HG03025 (cell line): ENCODE measurements around the gene IFT43.
"Not testable (repeated sequence)": the region's sequence is repeated elsewhere in the genome, so short reads cannot be mapped to it uniquely, and the experiment has no call there.

Experiments
- ATAC-seq: cut with Tn5 transposase; IDR thresholded peaks from one replicate; pipeline ENCODE4 v1.9.1; 2021; ENCODE audit warnings: mild to moderate bottlenecking, moderate library complexity; ENCODE audit not compliant: unreplicated experiment, low FRiP score

Gene IFT43

DNA sequence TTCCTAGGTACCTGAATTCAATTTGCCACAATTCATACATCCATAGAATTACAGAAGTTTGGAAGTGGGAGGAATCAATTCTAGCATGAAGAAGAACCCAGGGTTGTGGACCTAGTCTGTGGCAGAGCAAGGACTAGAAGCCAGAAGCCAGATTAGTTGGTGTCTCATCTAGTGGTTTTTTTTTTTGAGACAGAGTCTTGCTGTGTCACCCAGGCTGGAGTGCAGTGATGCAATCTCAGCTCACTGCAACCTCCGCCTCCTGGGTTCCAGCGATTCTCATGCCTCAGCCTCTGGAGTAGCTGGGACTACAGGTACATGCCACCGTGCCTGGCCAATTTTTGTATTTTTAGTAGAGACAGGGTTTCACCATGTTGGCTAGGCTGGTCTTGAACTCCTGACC is 24.1 kb downstream of the IFT43 start:
- not testable (repeated sequence) for ATAC-seq

DNA sequence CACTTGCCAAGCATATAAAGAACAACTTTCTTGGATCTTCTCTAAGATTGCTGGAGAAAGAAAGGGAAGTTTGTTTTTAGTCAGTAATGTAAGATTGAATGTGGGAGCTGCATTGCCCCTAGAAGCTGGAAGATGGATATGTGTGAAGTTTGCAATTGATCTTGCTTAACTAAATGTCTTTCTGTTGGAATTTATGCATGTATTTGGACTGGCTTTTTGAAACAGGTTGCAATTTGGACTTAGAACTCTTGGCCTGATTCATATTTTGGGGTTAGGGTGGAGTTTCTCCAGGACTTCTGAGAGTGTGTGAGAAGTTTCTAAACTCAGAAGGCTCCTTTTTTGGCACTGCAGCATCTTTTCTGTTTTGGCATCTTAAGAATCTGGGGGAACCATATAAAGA is 26.4 kb downstream of the IFT43 start:
- no peak for ATAC-seq

DNA sequence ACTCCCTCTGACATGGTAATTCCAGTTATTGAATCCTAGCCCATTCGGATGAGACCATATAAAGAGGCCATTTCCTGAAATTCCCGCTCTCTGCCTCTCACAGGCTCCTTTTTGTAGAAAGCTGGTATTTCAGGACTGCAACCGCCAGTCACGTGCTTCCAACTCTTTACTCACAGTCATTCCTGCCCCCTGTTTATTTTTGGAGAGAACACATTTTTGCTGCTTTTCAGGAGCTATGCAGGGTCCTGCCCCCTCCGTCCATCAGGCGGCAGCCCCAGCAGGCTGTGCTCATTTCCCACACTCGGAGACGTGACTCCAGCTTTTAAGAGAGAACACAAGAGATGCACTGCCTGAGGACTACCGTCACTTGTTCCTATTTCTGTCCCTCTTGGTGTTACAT is 26.8 kb downstream of the IFT43 start:
- ATAC-seq, result no peak

DNA sequence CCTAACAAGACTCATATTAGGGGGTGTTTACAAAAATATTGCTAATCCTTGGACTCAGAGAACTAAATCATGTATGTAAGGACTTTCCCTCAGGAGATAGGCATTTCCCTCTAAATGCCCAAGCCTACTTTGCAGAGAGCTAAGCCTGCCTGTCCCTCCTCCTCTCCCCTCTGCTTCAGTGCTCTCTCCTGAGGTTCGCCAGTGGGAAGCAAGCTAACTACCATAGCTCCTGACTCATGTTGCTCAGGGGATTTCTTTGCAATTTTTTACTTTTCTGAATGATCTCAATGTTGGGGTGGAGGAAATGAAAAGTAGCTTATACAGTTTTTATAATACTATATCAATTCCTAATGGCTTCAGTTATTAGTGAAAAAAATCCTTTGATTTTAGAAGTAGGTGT is 29.6 kb downstream of the IFT43 start:
- no peak for ATAC-seq

DNA sequence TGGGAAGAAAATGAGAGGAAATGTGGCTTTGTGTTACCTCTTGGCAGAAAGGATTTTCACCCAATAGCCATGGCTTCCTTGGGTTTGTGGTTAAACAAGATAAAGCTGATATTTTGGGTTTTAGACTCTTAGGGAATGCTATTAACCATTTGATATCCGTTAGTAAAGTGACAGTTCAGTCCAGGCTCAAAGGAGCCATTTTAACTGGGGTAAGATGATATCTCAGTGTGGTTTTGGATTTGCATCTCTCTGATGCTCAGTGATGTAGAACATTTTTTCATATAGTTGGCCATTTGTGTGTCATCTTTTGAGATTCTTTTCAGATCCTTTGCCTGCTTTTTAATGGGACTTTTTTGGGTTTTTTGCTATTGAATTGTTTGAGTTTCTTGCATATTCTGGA is 30.1 kb downstream of the IFT43 start:
- ATAC-seq, result no peak

DNA sequence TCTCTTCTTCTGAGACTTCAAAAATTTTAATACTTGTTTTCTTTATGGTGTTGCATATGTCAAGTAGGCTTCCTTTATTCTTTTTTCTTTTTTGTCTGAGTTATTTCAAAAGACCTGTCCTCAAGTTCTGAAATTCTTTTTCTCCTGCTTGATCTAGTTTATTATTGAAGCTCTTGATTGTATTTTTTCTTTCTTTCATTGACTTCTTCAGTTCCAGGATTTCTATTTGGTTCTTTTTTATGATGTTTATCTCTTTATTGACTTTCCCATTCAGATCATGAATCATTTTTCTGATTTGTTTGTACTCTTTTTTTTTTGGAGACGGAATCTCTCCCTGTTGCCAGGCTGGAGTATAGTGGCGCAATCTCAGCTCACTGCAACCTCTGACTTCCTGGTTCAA is 34.1 kb downstream of the IFT43 start:
- no peak for ATAC-seq

DNA sequence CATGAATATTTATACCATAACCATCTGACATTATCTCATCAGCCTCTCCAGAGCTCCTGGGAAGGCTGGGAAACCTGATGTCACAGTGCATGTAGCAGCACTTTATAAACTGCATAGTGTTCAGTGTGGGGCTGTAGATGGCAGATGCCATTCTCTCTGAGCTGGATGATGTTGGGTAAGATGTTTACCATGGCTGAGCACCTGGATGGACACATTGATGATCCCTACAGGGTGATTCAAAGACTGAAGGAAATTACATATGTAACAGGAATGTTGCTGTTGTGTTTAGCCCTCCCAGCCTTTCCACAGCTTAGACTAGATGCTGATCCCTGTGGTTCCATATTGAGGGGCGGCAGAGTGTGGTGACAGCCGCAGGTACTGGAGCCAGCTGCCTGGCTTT is 37.4 kb downstream of the IFT43 start:
- no peak for ATAC-seq

DNA sequence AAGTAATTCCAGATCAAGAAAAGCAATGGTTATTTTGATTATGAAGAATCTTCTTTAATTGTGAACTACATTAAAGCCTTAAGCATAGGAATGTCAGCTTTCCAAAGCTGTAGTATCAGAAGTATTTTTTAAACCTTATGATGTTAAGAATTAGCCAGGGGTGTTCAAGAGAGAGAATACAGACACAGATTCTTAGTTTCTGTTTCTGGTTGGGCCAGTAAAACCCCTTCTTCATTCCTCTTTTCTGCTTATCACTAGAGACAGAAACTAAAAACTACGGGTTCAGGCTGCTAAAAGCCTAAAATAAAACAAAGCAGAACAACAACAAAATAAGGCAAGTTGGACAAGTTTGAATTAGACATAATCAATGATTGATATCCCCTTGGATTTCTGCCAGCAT is 38.2 kb downstream of the IFT43 start:
- no peak for ATAC-seq

DNA sequence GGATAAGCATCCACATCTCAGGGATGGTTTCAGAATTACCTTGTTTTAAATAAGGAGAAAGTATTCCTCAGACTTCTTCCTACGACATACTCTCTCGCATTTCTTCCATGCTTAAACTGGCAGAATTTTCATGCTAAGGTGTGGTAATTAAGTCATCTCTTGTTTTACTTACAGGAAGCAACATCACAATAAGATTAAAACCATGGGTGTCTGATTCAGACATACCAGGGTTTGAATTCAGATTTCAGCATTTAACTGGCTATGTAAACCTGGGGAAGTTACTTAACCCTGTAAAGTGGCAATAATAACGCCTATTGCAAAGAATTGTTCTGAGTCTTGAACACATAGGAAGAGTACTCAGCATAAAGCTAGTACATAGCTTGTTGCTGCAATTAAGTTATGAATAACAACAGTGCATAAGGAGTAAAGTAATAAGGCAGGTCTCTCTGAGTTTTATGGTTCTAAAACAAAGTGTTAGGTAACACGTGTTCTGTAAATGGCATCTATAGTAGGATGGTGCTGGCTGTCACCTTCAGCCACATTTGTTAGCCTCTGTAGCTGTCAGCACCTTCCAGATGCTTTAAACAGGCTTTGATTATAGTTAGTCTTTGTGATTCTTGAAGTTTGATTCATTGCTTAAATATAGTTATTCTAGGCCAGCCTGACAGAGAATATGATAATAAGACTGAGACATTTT is 38.8 kb downstream of the IFT43 start:
- no peak for ATAC-seq

DNA sequence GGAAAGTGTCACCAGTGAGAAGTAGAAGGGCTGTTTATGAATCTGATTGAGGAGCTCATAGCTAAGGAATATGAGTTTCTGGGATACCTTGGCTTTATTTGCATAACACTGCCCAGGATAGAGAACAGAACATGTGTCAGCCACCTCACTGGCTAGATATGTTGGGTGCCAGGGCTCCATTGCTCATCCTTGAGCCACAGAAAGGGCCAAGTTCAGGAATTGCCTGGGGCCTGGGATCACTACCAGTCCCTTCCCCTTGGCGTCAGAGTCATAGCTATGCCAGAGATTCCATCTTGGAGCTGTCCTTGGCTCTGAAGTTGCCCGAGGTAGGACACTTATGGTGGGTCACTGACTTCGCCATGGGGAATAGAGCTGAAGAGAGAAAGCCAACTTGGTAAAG is 49.0 kb downstream of the IFT43 start:
- no peak for ATAC-seq

DNA sequence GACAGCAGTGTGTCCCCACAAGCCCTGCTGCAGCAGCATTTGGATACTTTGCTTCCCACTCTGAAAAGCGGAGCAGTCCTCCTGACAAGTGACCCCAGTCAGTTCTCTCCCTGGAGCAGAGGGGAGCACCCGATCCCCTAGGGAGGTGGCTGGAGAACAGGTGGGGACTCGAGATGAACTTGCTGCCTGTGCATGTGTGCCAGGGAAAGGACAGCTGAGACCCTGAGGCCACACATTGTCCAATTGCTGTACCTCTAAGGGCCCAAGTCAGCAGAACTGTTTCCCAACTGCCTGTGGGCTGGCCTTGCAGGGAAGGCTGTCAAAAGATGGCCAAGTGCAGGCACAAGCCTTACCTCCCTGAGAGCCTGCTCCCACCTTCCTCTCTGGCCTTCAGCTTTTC is 55.1 kb downstream of the IFT43 start:
- no peak for ATAC-seq

DNA sequence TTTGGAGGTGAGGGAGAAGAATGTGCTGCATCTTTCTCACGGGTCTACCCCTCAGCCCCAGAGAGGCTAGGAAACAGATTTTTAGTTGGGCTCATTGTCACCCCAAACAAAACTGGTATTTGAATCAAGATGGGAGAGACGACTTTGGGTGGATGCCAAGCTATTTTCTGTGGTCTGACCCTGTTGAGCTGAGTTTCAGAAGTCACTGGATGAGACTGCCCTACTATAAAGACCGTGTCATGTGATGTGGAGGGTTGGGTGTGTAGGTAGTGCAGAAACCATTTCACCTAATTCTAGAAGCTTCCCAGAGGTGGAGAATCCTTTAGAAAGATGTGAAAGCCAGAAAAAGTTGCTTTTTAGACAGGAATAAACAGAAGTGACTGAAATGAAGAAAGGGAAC is 60.2 kb downstream of the IFT43 start:
- no peak for ATAC-seq

DNA sequence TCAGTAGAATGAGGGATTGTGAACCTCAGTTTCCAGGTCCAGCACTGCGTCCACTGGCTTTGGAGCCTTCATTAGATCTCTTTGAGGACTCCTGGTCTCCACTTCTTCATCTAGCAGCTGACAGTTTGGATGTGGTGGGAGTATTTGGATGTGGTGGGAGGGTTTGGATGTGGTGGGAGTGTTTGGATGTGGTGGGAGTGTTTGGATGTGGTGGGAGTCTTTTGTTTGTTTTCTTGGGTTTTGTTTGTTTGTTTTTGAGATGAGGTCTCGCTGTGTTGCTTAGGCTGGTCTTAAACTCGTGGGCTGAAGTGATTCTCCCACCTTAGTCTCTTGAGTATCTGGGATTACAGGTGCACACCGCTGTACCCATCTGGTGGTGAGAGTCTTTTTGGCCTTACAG is 64.7 kb downstream of the IFT43 start:
- no peak for ATAC-seq

DNA sequence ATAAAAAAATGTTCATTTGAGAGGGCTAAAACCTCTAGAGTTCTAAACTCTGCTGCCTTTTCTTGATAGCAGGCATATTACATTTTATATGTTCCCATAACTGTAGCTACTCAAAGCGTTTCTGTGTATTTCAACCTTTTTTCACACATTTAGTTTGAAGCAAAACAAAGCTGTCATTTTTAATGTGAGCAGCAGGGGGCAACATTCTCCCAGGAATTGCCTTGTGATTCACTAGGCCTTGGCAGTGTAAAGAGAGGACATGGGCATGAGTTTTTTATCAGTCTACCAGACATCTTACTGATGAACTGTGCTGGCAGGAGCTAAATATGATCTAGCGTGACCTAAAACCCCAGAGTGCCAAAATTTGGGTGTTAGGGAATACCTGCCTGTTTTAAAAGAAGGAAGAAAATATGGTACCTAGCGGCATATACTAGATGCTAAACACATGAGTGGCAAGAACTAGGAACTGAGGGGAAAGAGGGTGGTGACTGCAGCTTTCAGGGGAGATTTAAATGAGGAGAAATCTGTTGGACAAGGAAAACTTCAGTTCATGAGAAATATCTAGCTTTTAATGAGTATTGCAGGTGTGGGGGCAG is 65.3 kb downstream of the IFT43 start:
- no peak for ATAC-seq

DNA sequence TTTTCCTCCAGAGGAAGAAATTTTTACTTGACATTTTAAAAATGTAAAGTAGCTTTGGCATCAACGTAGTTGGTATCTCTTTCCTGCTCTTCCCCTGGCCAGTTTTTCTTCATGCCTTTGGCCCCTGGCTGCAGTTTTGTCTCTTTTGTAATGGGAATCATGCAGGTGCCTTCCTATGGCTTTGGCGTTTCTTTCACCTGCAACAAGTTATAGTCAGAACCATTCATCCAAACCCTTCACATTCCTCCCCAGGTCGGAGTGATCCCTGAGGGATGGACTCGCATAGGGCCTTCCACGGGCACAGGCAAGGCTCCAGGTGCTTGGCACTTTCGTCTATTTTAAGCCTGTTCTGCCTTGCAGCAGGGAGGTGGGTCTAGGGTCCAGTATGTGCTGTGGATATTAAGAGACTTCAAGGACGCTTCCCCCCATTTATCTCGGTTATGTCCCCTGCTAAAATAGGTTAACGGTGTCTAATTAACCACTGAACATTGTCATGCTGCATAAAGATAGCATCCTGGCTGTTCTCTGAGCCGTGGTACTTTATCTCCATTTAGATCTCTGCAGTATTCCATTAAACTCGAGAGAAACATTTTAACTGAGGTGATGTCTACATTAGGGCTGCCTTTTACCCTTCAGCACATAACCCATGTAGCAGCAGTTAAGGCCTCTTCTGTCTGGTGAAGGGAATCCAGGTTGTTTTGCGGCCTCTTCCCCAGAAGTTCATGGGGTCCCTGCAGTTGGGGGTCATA is 66.3 kb downstream of the IFT43 start:
- no peak for ATAC-seq

DNA sequence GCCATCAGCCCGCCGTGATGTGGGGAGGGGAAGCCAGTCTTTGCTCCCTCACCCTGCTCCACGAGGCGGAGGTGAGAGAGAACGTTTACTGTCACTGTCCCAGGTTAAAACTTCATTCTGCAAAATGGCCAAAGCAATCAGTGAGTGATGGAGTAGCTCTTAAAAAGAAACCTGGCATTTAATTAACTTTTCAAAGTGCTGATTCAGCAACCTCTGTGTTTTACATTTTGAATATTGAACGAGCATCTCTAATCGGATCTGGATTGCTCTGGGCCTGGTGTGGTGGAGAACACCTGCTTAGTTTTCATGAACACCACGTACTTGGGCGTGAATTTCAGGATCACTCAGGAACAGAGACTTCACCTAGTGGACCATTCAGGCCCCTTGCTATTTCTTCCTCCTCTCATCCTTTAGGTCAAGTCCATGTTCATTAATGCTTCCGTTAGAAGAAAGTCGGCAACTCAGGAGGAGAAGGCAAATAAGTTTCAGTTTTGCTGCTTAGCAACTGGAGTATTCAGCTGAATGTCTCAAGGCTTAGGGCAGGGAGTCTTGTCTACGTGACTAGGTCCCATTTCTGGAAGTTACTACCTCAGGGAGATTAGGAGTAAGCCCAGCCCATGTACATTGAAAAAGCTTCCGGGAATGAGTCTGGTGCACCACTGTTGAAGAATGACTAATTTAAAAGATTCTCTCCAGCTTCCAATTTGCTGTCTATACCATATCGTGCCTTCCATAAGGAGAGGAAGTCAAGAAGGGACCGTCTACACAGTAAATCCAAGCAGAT is 68.2 kb downstream of the IFT43 start:
- ATAC-seq, result no peak

DNA sequence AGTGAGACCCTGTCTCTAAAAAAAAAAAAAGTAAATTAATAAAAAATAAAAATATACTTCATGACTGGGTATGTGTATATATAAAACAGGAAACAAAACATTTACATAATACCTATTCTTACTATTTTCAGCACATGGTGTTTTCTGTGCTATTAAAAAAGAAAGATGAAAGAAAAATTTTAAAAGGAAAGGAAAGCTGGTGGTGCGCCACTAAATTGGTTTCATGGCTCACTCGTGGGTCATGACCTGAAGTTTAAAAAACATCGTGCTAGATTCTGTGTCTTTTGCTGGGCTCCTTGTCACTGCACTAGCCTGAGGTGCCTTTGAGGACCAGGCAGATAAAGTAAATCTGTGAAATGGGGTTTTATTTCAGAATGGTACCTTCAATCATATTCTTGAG is 69.8 kb downstream of the IFT43 start:
- ATAC-seq, result no peak

DNA sequence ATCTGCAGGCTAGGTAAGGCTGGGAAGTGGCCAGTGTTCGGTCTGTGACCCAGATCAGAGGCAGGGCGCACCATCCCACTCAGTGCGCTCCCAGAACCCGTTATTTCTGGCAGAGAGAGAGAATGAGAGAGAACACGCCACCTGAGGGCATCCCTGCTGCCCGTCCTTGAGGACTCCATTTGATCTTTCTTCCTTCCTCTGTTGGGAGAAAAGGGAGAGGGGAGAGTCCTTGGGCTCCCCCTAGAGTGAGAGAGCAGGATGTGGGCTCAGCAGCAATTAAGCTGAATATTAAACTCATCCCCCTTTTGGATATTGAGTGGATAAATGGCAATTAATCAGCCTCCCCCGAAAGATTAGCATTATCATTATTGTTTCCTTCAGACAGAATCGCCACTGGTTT is 70.6 kb downstream of the IFT43 start:
- ATAC-seq, result no peak

DNA sequence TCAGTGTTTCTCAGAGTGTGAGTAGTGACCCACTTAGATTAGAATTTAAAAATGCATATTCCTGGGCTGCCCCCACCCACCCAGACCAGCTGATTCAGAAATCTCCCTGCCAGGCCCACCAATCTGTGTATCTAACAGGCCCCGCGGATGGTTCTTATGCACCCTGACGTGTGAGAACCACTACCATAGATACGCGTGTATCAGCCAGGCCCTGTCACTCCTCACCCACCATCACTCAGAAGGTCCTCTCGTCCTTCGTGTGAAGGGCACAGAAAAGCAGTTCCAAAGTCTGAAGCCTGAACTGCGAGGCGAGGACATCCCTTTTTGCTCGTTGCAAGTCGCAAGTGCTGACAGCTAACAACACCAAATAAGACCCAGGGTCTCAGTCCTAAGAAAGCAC is 72.4 kb downstream of the IFT43 start:
- ATAC-seq, result no peak

DNA sequence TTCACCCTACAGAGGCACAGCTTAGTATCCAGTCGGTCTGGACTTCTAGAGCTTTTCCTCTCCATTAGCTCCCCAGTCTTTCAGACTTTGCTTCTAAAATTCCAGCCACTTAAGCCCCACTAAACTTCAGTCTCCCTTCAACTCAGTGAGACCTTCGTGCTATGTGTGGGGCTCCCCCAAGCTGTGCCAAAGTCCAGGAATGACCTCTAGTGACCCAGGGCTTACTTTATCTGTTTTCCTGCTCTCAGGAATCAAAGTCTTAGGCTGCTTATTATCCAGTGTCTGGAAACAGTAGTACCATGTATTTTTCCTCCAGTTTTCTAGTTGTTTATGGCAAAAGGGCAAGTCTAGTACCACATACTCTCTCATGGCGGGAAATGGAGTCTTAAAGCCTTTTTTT is 77.8 kb downstream of the IFT43 start:
- ATAC-seq, result no peak

DNA sequence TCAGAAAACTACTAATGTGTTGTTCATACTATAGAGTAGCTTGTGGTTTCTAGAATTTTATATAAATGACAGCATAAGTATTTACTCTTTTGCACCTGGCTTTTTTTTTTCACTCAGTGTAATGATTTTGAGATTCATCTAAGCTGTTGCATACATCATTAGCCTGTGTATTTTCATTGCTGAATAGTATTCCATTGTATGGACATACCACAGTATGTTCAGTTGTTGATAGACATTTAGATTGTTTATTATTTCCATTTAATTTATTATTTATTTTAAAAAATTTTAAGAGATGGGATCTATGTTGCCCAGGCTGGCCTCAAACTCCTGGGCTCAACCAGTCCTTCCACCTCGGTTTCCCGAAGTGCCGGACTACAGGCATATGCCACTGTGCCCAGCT is 80.0 kb downstream of the IFT43 start:
- ATAC-seq, result no peak
